K562 (cell line): Measurements from ENCODE around the gene NMNAT2. TPM values are rescaled to one million over a fixed set of nuclear protein-coding genes. Genes with fewer than 3 reads are reported as not detected.

Experiments used
- ATAC-seq: fragments of 200-7000 bp; cut with Tn5 transposase; 3 replicates; pipeline ENCODE4 v1.9.1; 2020; ENCODE audit warnings: moderate library complexity
- BruUV-seq: library from RNA; stranded (reverse); fragments of 400-500 nt; replicated peaks from 2 replicates; lab custom pipeline; 2021; lab: Mats Ljungman, UMichigan
- CTCF ChIA-PET: fragments of 300-600 bp; formaldehyde crosslinking; extraction: SDS; loops from one replicate; lab custom pipeline; 2021; ENCODE audit warnings: low intra/inter-chr PET ratio; lab: Yijun Ruan, JAX
- POLR2A ChIA-PET: fragments of 300-600, 350-650 bp; sonication (Branson Sonifier 250); formaldehyde crosslinking; extraction: SDS; loops from one replicate; lab custom pipeline; 2021; ENCODE audit warnings: antibody characterized with exemption, inconsistent platforms; lab: Yijun Ruan, JAX
- DNase-seq, 4 experiments: peaks; one replicate each; pipeline versions ENCODE4 v3.0.0 to v3.0.0-alpha.2; 2011 to 2018; ENCODE audit warnings: low spot score in 3 of 4, mixed read lengths in 3 of 4; ENCODE audit errors: extremely low read depth in 1 of 4
- FAIRE-seq: peaks from 2 replicates; lab custom pipeline; 2011; peaks lifted over from hg19 to GRCh38; lab: Jason Lieb, UNC
- H2AFZ ChIP-seq: 2 replicates; pipeline ENCODE4 v1.6.0; 2011; ENCODE audit warnings: low read depth, low read length, control low read depth, inconsistent platforms
- H3K27ac ChIP-seq: fragments of 200-600 bp; 3 replicates; pipeline ENCODE4 v1.8.0; 2011; ENCODE audit warnings: low read depth, mild to moderate bottlenecking, control low read depth, inconsistent platforms, low read length, moderate library complexity, mixed read lengths; ENCODE audit errors: extremely low read depth
- H3K27me3 ChIP-seq, 2 experiments: fragments of 300-600 bp in 1 of 2; 2 replicates in 1 of 2; 3 replicates in 1 of 2; pipeline versions ENCODE4 v1.6.0 to v1.8.0; 2011; ENCODE audit warnings: inconsistent platforms in 2 of 2, low read length in 2 of 2, mild to moderate bottlenecking in 1 of 2, mixed read lengths in 1 of 2, moderate library complexity in 1 of 2; ENCODE audit not compliant: control insufficient read depth in 2 of 2, insufficient read depth in 2 of 2
- H3K36me3 ChIP-seq: fragments of 300-600 bp; 3 replicates; pipeline ENCODE4 v1.8.0; 2011; ENCODE audit warnings: mild to moderate bottlenecking, low read length, inconsistent platforms; ENCODE audit not compliant: control insufficient read depth, insufficient read depth
- H3K4me1 ChIP-seq, 2 experiments: fragments of 200-600 bp in 1 of 2; replicated peaks in 1 of 2; 2 replicates in 1 of 2; 3 replicates in 1 of 2; pipeline versions ENCODE4 v1.5.1 to v1.8.0; 2011; ENCODE audit warnings: inconsistent platforms in 2 of 2, low read length in 2 of 2, mild to moderate bottlenecking in 1 of 2, mixed read lengths in 1 of 2, moderate library complexity in 1 of 2; ENCODE audit not compliant: control insufficient read depth in 2 of 2, insufficient read depth in 2 of 2
- H3K4me2 ChIP-seq: 2 replicates; pipeline ENCODE4 v1.6.1; 2011; ENCODE audit warnings: low read length, control low read depth, inconsistent platforms, mixed read lengths; ENCODE audit not compliant: insufficient read depth
- H3K4me3 ChIP-seq: fragments of 200-600 bp; sonication (generic), shearing (Covaris generic); 2 replicates; pipeline ENCODE4 v1.5.1; 2016; ENCODE audit warnings: control low read depth, inconsistent platforms
- H3K79me2 ChIP-seq: fragments of 200-600 bp; 3 replicates; pipeline ENCODE4 v1.8.0; 2011; ENCODE audit warnings: low read length, inconsistent platforms; ENCODE audit not compliant: control insufficient read depth, insufficient read depth
- H3K9ac ChIP-seq, 2 experiments: 2 replicates each; pipeline versions ENCODE4 v1.6.0 to v1.6.1; 2011; ENCODE audit warnings: low read depth in 2 of 2, low read length in 2 of 2, control low read depth in 1 of 2, inconsistent platforms in 1 of 2, mild to moderate bottlenecking in 1 of 2, mixed read lengths in 1 of 2; ENCODE audit not compliant: insufficient read depth in 1 of 2
- H3K9me1 ChIP-seq: one replicate; pipeline ENCODE4 v1.6.0; 2011; ENCODE audit warnings: inconsistent platforms, mild to moderate bottlenecking, low read length, moderate library complexity; ENCODE audit not compliant: control insufficient read depth, insufficient read depth
- H3K9me3 ChIP-seq: replicated peaks from 2 replicates; pipeline ENCODE4 v1.5.1; 2011; ENCODE audit warnings: low read depth, low read length, inconsistent platforms; ENCODE audit not compliant: control insufficient read depth, insufficient read depth
- H4K20me1 ChIP-seq: replicated peaks from 2 replicates; pipeline ENCODE4 v1.6.1; 2011; ENCODE audit warnings: low read length, inconsistent platforms, mixed read lengths; ENCODE audit not compliant: control insufficient read depth, insufficient read depth
- ASH1L ChIP-seq: fragments of 450-650 bp; IDR thresholded peaks from 2 replicates; pipeline ENCODE4 v1.6.1; 2018; ENCODE audit warnings: borderline replicate concordance, mild to moderate bottlenecking, low read depth; ENCODE audit not compliant: partially characterized antibody
- EP300 ChIP-seq: IDR thresholded peaks from 2 replicates; pipeline ENCODE4 v1.6.1; 2012; ENCODE audit warnings: low read length, improper control_type of control experiment
- GTF2B ChIP-seq: IDR thresholded peaks from 2 replicates; pipeline ENCODE4 v1.6.1; 2011; ENCODE audit not compliant: insufficient read length; ENCODE audit errors: extremely low read depth
- KDM5B ChIP-seq: fragments of 200-600 bp; sonication (generic); IDR thresholded peaks from 2 replicates; pipeline ENCODE4 v1.6.1; 2012; ENCODE audit warnings: low read depth, mild to moderate bottlenecking, moderate library complexity, low read length, control low read depth, inconsistent platforms; ENCODE audit not compliant: insufficient replicate concordance
- LARP7 ChIP-seq: fragments of 450-650 bp; IDR thresholded peaks from 2 replicates; pipeline ENCODE4 v1.6.1; 2016
- NR2C2 ChIP-seq, 2 experiments: fragments of 200-800 bp in 1 of 2; sonication (Bioruptor generic) in 1 of 2; sonication (generic) in 1 of 2; formaldehyde crosslinking in 1 of 2; IDR thresholded peaks; 2 replicates each; pipeline versions ENCODE4 v1.6.1 to v1.8.0; 2016 to 2022; ENCODE audit warnings: mild to moderate bottlenecking in 1 of 2, missing compliant biosample characterization in 1 of 2, missing genetic modification characterization in 1 of 2, missing genetic modification reagents in 1 of 2
- SPI1 ChIP-seq: IDR thresholded peaks from 2 replicates; pipeline ENCODE4 v1.6.1; 2011; ENCODE audit warnings: low read depth, low read length, control low read depth, borderline replicate concordance
- TRIM24 ChIP-seq, 2 experiments: fragments of 450-650 bp; IDR thresholded peaks; 2 replicates each; pipeline ENCODE4 v1.6.1; 2016
- ZBTB1 ChIP-seq: sonication (generic); formaldehyde crosslinking; IDR thresholded peaks from 2 replicates; pipeline ENCODE4 v1.8.1; 2023; ENCODE audit warnings: missing genetic modification reagents, low read depth, mild to moderate bottlenecking, borderline replicate concordance
- ZNF518B ChIP-seq: fragments of 250-450 bp; sonication (Bioruptor Pico); IDR thresholded peaks from 2 replicates; pipeline ENCODE4 v1.5.0; 2021; ENCODE audit warnings: mild to moderate bottlenecking, moderate library complexity
- WGBS: fragments of 100-300 bp; shearing (Covaris generic); methylation state at CpG from one replicate; pipeline ENCODE4 v1.1.6; 2016; ENCODE audit warnings: low coverage, mixed read lengths; ENCODE audit not compliant: insufficient coverage; ENCODE audit errors: missing lambda C conversion rate; 5-methylcytosine and 5-hydroxymethylcytosine counted together
- in situ Hi-C: fragments of 300-500 bp; cut with MboI; formaldehyde crosslinking; loops from 4 replicates; pipeline ENCODE4 v1.15.0; 2018; ENCODE audit warnings: inconsistent platforms, mixed read lengths
- intact Hi-C: fragments of 100-400 bp; cut with micrococcal nuclease; formaldehyde crosslinking; loops from 2 replicates; pipeline ENCODE4 v1.14.2; 2022
- polyA plus RNA-seq, 8 experiments: library from polyadenylated mRNA; depleted of rRNA in 4 of 8; stranded (reverse) in 5 of 8; unstranded in 3 of 8; fragments of >200 nt; fragmentation: Nextera tagmentation in 2 of 8; fragmentation: Illumina TruSeq in 1 of 8; extraction: Ambion mirVana in 2 of 8; extraction: Trizol in 1 of 8; gene quantifications; 2 replicates each; pipeline versions ENCODE4 v1.2.1 to v1.2.3, GENCODE V29; 2011 to 2014; ENCODE audit warnings: inconsistent platforms in 1 of 8, missing spikeins in 1 of 8
- total RNA-seq, 7 experiments: library from RNA; depleted of rRNA in 6 of 7; stranded (reverse); fragments of >200 nt in 6 of 7; fragmentation: Illumina TruSeq in 2 of 7; extraction: Trizol in 2 of 7; gene quantifications; 2 replicates each; pipeline versions ENCODE4 v1.2.1 to v1.2.3, GENCODE V29; 2011 to 2021; ENCODE audit warnings: low replicate concordance in 1 of 7

Gene NMNAT2
- total and polyA plus RNA-seq, 9 of the 15 experiments (the other 6 are each of a cell fraction or from before 2014, with no cell fraction given): not detected

- Histone ChIP-seq H3K9me1 (no peaks in the 10 kb centered on the region), H3K4me3 (no peak overlapping the region), H4K20me1 (peaks cover 5% of the 10 kb centered on the region; the same call in 1 of the 2 replicates), H2AFZ (no peak overlapping the region), H3K4me1 (no peaks in the 10 kb centered on the region), H3K27me3 (peaks cover 11 to 25% of the 10 kb centered on the region in 2 experiments; a peak in 4 of 5 replicates), H3K9ac (no peak overlapping the region), H3K27ac (no peak overlapping the region), H3K9me3 (no peaks in the 10 kb centered on the region), H3K79me2 (no peaks in the 10 kb centered on the region), H3K4me2 (no peak overlapping the region), H3K36me3 (no peaks in the 10 kb centered on the region)
- BruUV-seq: no TSS peak
- TF ChIP-seq NR2C2 (CRISPR knock-in tag; IDR thresholded peaks at IDR 0.05) (no peak), NR2C2 (tag; IDR thresholded peaks at IDR 0.05) (no peak), ZBTB1 (no peak), TRIM24 (IDR thresholded peaks at IDR 0.05) (no peak), GTF2B (no peak), ASH1L (no peak), ZNF518B (CRISPR knock-in tag) (no peak), LARP7 (no peak), EP300 (no peak), SPI1 (no peak), KDM5B (no peak)
- FAIRE-seq: no peak
- ATAC-seq: no peak
- ChIA-PET CTCF (no interaction called here), POLR2A (interaction anchor here (1.3 kb wide), 1 partner anchor 13 kb away, joined by 4 read pairs; no protein-coding TSS in a partner anchor)
- in situ Hi-C loops (no loop called here), intact Hi-C loops (no loop called here)
- no peak for DNase-seq
- WGBS: 2% methylated on average over 3 of the region's 3 CpGs
Measured at GRCh38 chr1:183301239-183301638, 116.9 kb downstream of the NMNAT2 start.
